Subcutaneous adipose tissue (tissue), 4 donors: Measurements from ENCODE around the gene GATAD2A. TPM values are rescaled to one million over a fixed set of nuclear protein-coding genes. Genes with fewer than 3 reads are reported as not detected.

ENCODE experiments used
- CTCF ChIP-seq: fragments of 450-650 bp; IDR thresholded peaks from one replicate; pipeline ENCODE4 v1.5.1; 2016; ENCODE audit warnings: low read depth, mild to moderate bottlenecking, control low read depth, antibody characterized with exemption, moderate library complexity
- total RNA-seq, 4 donors: library from RNA; depleted of rRNA; stranded (reverse); fragments of >200 nt; gene quantifications; one replicate each; pipeline ENCODE4 v1.1.0, GENCODE V29; 2016

GATAD2A gene
- total RNA-seq, 4 donors from 2014 or later, result 24.0 to 32.0 (median 28.9) TPM

GRCh38 chr19:19488875-19489690, 83.6 kb downstream of the GATAD2A start:
- TF ChIP-seq CTCF, result no peak

- TF ChIP-seq CTCF, result no peak
These were observed 84.3 kb downstream of the GATAD2A start for GRCh38 chr19:19489804-19490204.

- TF ChIP-seq CTCF, result no peak
These were observed 84.9 kb downstream of the GATAD2A start for GRCh38 chr19:19490214-19490968.

GRCh38 chr19:19491321-19492025, 86.0 kb downstream of the GATAD2A start:
- TF ChIP-seq CTCF, result no peak

GRCh38 chr19:19492026-19492610, 86.6 kb downstream of the GATAD2A start:
- no peak for TF ChIP-seq CTCF

- no peak for TF ChIP-seq CTCF
These were observed 88.5 kb downstream of the GATAD2A start for GRCh38 chr19:19493841-19494546.
